EL (cell line): ENCODE results near the gene KRT6A.
A peak's percentile ranks its signal among the peaks of the same experiment; 100 is the strongest.
"Not testable (repeated sequence)": the region's sequence is repeated elsewhere in the genome, so short reads cannot be mapped to it uniquely, and the experiment has no call there.

Experiments
- DNase-seq: peaks from one replicate; pipeline ENCODE4 v3.0.0-alpha.2; 2016

KRT6A gene

GRCh38 chr12:52454411-52455201, 38.5 kb downstream of the KRT6A start:
- no peak for DNase-seq

DNA sequence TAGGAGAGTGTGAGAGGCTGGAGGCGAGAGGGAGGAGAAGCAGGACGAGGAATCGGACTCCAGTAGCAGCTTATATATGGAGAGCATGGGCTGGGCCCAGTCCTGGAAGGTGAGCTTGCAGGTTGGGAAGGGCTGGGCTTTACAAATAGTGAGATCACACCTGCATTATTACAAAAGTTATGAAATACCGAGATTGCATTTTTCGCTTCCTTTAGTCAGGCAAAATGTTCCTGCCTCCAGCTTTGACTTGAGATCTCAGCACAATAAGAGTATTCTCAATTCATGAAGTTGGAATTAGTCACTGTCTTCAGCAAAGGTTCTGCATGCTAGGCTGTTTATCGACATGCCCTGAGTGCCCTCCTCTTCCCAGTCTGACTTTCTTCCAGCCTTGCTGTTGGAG, 41.0 kb downstream of the KRT6A start, which contains the start of gene KRT6B:
Gene KRT6B (minus strand): TSS at position 46 of the 400 bp plus-strand sequence. CDS start 68 bp downstream, outside the sequence.
- no peak for DNase-seq

GRCh38 chr12:52448228-52448627, 44.8 kb downstream of the KRT6A start:
- no peak for DNase-seq

DNA sequence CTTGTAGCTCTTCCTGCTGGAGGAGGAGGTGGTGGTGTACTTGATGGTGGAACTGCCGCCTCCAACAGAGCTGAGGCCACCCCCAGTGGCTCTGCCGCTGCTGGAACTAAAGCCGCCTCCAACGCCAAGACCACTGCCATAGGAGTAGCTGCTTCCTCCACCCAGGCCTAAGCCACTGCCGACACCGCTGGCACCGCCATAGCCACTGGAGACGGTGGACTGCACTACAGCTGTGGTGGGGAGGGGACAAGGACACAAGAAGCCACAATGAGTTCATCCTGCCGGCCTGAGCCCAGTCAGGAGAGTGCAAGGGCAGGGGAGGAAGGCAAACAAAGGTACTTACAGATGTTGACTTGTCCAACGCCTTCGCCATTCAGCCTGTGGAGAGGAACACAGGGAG, 45.9 kb downstream of the KRT6A start:
- DNase-seq: not testable (repeated sequence)

DNA sequence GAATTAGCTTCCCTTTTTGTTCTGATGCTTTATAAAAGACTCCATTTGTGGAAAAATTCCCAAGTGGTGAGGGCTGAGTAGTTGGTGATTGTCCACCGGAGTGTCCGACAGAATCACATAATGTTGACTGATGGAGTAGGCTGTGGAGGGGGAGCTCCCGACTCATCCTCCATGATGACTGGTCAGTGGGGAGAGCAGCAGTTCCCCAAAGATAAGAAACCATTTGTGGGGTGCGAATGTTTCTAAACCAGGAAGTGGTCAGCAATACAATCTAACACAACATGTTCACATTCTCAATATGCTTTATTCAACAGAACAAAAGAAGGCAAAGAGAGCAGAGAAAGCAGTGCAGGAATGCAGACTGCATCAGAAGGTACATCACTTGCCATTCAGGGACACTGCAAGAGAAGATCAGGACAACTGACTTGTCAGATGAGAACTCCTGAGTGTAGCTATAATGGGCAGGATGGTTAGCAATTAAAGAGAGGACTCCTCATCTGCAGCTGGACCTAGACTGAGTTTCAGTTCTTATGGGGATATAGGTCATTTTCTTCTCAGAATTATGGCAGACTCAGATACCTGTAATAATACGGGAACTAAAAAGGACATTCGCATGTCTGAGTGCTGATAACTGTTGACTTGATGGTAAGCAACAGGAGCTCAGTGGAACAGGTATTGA, 46.6 kb downstream of the KRT6A start:
- no peak for DNase-seq

DNA sequence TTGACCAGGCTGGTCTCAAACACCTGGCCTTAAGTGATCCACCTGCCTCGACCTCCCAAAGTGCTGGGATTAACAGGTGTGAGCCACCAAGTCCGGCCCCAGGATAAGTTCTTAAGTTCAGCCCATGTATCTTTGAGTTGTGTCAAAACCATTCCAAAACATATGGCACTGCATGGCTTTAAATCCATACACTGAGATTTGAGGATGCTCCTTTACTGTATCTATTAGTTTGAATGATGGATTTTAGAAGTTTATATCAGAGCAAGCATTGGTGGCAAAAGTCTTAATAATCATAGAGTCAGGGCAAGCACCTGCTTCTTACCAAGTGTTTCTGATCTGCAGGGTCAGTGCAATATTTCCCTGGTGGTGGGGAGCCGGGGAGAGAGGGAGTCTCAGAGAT, 47.2 kb downstream of the KRT6A start:
- no peak for DNase-seq

GRCh38 chr12:52444647-52445595, 48.1 kb downstream of the KRT6A start:
- no peak for DNase-seq

GRCh38 chr12:52443966-52444365, 49.1 kb downstream of the KRT6A start:
- no peak for DNase-seq

- peak; percentile 97 for DNase-seq
These were observed 50.4 kb downstream of the KRT6A start for GRCh38 chr12:52442600-52443061.

DNA sequence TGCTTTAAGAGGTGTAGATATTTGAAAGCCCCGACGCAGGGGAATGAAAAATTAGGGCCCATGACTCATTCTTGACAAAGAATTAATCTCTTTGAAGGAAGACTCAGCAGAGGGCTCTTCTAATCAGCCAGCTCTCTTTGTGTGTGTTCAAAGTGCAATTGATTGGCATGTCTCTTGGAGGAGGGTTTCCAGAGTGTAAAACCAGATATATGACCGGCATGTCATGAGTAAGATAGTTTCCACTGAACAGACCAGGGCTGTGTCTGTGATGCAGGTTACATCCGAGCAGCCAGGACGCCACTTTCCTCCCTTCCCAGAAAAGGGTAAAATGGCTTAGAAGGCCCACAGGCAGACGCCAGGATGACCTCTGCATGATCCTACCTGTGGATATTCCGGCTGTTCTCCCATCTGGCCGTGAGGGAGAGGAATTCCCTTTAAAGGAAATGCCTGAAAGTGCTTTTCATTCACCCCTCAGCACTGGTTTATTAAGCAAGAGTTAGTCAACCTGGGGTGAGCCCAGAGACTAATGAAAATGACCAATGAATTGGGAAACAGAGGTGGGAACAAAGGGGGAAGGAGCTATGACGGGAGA, 51.6 kb downstream of the KRT6A start:
- DNase-seq: peak; percentile 50

DNA sequence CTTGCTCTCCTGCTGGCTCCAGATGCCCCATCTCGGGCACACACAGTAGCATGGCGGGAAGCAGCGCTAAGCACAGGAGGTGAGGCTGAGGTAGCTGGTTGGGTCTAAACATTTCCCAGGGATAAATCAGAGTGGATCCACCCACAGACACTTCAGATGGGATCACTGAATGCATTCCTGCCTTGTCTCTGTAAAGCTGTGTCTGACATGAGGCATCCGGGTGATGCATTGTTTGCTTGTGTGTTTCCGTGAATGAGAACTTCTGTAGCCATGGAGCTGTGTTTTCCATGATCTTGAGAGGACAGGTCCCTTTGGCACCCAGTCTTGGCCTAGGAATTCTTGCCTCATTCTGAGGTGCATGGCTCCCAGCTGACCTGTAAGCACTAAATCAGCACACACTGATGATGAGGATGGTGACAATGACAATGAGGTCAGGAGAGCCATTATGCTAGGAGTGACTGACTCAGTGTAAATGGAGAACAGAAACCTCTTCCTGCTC, 52.2 kb downstream of the KRT6A start:
- peak; percentile 60 for DNase-seq

DNA sequence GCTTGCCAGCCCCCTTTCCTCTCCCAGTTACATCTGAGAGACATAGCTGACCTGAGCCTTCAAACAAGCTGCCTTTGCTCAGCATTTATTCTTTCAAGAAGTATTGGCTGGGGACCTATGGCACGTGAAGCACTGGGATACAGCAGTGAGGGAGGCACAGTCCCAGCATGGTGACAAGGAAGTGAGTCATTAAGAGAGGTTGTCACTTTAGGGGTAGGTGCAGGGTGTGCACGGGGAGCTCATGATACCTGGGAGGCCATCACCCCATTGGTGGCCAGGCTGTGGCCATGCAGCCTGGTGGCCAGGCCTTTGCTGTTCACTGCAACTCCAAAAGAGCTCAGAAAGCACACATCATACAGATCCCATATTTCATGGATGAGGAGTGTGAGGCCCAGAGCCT, 53.2 kb downstream of the KRT6A start:
- no peak for DNase-seq

- DNase-seq: no peak
These were observed 53.6 kb downstream of the KRT6A start for GRCh38 chr12:52439420-52439819.

DNA sequence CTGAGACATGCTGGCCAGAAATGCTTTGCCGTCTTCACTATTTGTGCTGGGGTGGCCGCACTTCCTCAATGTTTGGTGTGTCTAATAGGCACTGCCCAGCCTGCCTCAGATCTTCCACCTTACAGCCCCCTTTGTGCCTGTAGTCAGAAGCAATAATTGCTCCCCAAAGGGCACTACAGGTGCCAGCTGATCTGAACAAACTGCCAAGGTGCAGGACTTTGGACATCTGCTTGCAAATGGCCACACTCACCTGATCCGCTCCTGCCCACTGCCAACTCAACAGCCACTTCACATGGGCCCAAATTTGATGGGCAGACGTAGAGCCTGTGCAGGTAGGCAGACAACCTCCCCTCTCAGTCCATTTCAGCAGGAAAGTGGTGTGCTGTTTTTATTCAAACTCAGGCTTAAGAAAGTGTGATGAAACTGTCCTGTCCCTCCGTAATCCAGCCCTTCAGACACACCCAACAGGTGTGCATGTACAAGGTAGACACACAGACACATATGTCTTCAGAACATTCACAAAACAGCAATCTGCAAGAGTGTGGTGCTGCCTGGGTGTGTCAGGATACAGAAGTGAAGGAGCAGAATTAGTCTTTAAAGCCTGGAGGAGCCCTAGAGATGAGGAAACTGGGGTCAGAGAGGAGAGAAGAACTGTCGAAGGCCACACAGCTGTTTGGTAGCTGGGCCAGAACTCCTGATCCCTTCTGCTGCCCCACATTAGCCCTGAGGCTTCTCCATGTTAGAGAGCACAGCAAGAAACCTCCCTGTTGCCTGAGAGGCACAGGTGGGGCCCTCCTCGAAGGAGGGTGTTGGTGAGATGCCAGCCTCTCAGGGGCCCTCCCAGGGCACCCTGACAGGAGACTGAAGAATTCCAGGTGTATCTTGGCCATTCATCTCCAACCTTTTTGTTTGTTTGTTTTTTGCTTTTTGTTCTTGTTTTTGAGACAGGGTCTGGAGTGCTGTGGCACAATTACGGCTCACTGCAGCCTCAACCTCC, 54.5 kb downstream of the KRT6A start:
- DNase-seq: no peak

DNA sequence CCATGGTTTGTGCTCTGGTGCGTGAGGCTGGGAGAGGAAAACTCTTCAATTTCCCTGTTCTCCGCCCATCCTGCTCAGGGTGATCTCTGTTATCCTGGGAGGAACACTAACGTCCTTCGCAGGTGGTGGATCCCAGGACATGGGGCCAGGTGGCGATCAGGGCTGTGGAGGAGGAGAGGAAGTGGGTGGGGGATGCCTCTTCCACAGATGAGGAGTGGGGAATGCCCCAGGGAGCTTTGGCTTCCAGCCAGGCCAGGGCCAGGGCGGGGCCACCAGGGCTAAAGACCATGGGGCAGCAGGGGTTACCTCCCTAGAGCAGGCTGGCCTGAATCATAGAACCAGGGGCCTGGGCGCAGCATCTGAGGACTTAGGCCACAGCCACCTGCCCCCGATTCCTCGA, 55.5 kb downstream of the KRT6A start:
- DNase-seq: no peak
